Mesenchymal stem cell (in vitro differentiated cells and primary cell): Measurements from ENCODE around the gene DMD.

ENCODE experiments used
- DNase-seq: peaks from one replicate; pipeline ENCODE4 v3.0.0-alpha.2; 2013
- H2AFZ ChIP-seq: one replicate; pipeline ENCODE4 v1.6.1; 2013; ENCODE audit warnings: low read depth, mild to moderate bottlenecking, control low read depth, inconsistent platforms, low read length, moderate library complexity
- H2AK5ac ChIP-seq: 2 replicates; pipeline ENCODE4 v1.6.1; 2013; ENCODE audit warnings: low read length, moderate library complexity, mild to moderate bottlenecking, inconsistent platforms; ENCODE audit not compliant: severe bottlenecking
- H2BK120ac ChIP-seq: one replicate; pipeline ENCODE4 v1.6.1; 2013; ENCODE audit warnings: low read depth, mild to moderate bottlenecking, inconsistent platforms, low read length, moderate library complexity
- H2BK12ac ChIP-seq, 2 experiments: one replicate each; pipeline ENCODE4 v1.6.1; 2013; ENCODE audit warnings: inconsistent platforms in 2 of 2, low read length in 2 of 2, mild to moderate bottlenecking in 2 of 2, moderate library complexity in 2 of 2, control low read depth in 1 of 2
- H2BK15ac ChIP-seq: one replicate; pipeline ENCODE4 v1.6.1; 2013; ENCODE audit warnings: mild to moderate bottlenecking, low read depth, inconsistent platforms; ENCODE audit not compliant: poor library complexity, severe bottlenecking
- H2BK5ac ChIP-seq: 2 replicates; pipeline ENCODE4 v1.6.1; 2013; ENCODE audit warnings: low read depth, mild to moderate bottlenecking, low read length, control low read depth, inconsistent platforms; ENCODE audit not compliant: poor library complexity, severe bottlenecking
- H3K14ac ChIP-seq, 2 experiments: one replicate each; pipeline ENCODE4 v1.6.1; 2013; ENCODE audit warnings: inconsistent platforms in 2 of 2, low read length in 2 of 2, control low read depth in 1 of 2, mild to moderate bottlenecking in 1 of 2, moderate library complexity in 1 of 2
- H3K18ac ChIP-seq, 2 experiments: one replicate each; pipeline ENCODE4 v1.6.1; 2013; ENCODE audit warnings: inconsistent platforms in 2 of 2, low read length in 2 of 2, control low read depth in 1 of 2, low read depth in 1 of 2, mild to moderate bottlenecking in 1 of 2
- H3K23ac ChIP-seq, 2 experiments: one replicate each; pipeline ENCODE4 v1.6.1; 2013; ENCODE audit warnings: inconsistent platforms in 2 of 2, low read length in 2 of 2, mild to moderate bottlenecking in 2 of 2, moderate library complexity in 2 of 2, control low read depth in 1 of 2
- H3K27ac ChIP-seq: 2 replicates; pipeline ENCODE4 v1.5.1; 2013; ENCODE audit warnings: mild to moderate bottlenecking, moderate library complexity, low read length, control low read depth, inconsistent platforms; ENCODE audit not compliant: poor library complexity, severe bottlenecking
- H3K27me3 ChIP-seq, 2 experiments: 2 replicates each; pipeline versions ENCODE4 v1.6.1 to v1.7.0; 2013; ENCODE audit warnings: low read length in 2 of 2, mild to moderate bottlenecking in 2 of 2, moderate library complexity in 2 of 2, control low read depth in 1 of 2, inconsistent platforms in 1 of 2; ENCODE audit not compliant: control insufficient read depth in 1 of 2, insufficient read depth in 1 of 2
- H3K36me3 ChIP-seq, 2 experiments: 2 replicates each; pipeline versions ENCODE4 v1.6.1 to v1.7.0; 2013; ENCODE audit warnings: low read length in 2 of 2, control low read depth in 1 of 2, inconsistent platforms in 1 of 2, low read depth in 1 of 2, mild to moderate bottlenecking in 1 of 2; ENCODE audit not compliant: insufficient read depth in 2 of 2, control insufficient read depth in 1 of 2
- H3K4ac ChIP-seq, 2 experiments: one replicate each; pipeline ENCODE4 v1.6.1; 2013; ENCODE audit warnings: inconsistent platforms in 2 of 2, low read length in 2 of 2, mild to moderate bottlenecking in 2 of 2, moderate library complexity in 2 of 2, control low read depth in 1 of 2, low read depth in 1 of 2
- H3K4me1 ChIP-seq: 2 replicates; pipeline ENCODE4 v1.6.1; 2013; ENCODE audit warnings: low read depth, low read length, control low read depth; ENCODE audit not compliant: control insufficient read depth, insufficient read depth
- H3K4me2 ChIP-seq: 2 replicates; pipeline ENCODE4 v1.6.1; 2013; ENCODE audit warnings: low read length, mild to moderate bottlenecking, inconsistent platforms; ENCODE audit not compliant: poor library complexity, severe bottlenecking
- H3K4me3 ChIP-seq, 2 experiments: 2 replicates each; pipeline versions ENCODE4 v1.5.1 to v1.7.0; 2013; ENCODE audit warnings: low read length in 2 of 2, mild to moderate bottlenecking in 2 of 2, control low read depth in 1 of 2, low read depth in 1 of 2; ENCODE audit not compliant: insufficient read depth in 1 of 2
- H3K79me1 ChIP-seq: replicated peaks from 2 replicates; pipeline ENCODE4 v1.6.1; 2013; ENCODE audit warnings: mild to moderate bottlenecking, control low read depth, low read length, inconsistent platforms; ENCODE audit not compliant: poor library complexity, severe bottlenecking
- H3K9ac ChIP-seq: 2 replicates; pipeline ENCODE4 v1.7.0; 2013; ENCODE audit warnings: mild to moderate bottlenecking, low read length, moderate library complexity
- H3K9me3 ChIP-seq: 2 replicates; pipeline ENCODE4 v1.7.0; 2013; ENCODE audit warnings: mild to moderate bottlenecking, low read length; ENCODE audit not compliant: control insufficient read depth
- H4K8ac ChIP-seq: one replicate; pipeline ENCODE4 v1.6.1; 2013; ENCODE audit warnings: inconsistent platforms, mild to moderate bottlenecking, low read length, moderate library complexity
- H4K91ac ChIP-seq: one replicate; pipeline ENCODE4 v1.6.1; 2013; ENCODE audit warnings: mild to moderate bottlenecking, low read length, inconsistent platforms
- WGBS: methylation state at CpG from one replicate; pipeline ENCODE4 v1.1.7; 2013; ENCODE audit warnings: mixed read lengths; 5-methylcytosine and 5-hydroxymethylcytosine counted together

Gene DMD

GRCh38 chrX:31449081-31449480, 1762.3 kb downstream of the DMD start:
- no peak overlapping the region for H4K91ac ChIP-seq
- no peak overlapping the region for H3K23ac ChIP-seq
- 89% methylated on average over 3 of the region's 3 CpGs for WGBS
- no peak overlapping the region for H3K18ac ChIP-seq
- no peak overlapping the region for H2BK15ac ChIP-seq
- no peaks in the 10 kb centered on the region for H3K4me1 ChIP-seq
- H3K4ac ChIP-seq: no peak overlapping the region
- H3K9me3 ChIP-seq: no peaks in the 10 kb centered on the region
- no peak overlapping the region for H4K8ac ChIP-seq
- no peak overlapping the region for H3K27ac ChIP-seq
- H3K4me2 ChIP-seq: no peak overlapping the region
- H3K36me3 ChIP-seq: no peaks in the 10 kb centered on the region
- H3K9ac ChIP-seq: no peak overlapping the region
- H2AK5ac ChIP-seq: no peak overlapping the region
- H3K14ac ChIP-seq: no peak overlapping the region
- no peak overlapping the region for H2BK12ac ChIP-seq
- H2BK120ac ChIP-seq: no peak overlapping the region
- no peak for DNase-seq
- no peaks in the 10 kb centered on the region for H3K79me1 ChIP-seq
- no peak overlapping the region for H2AFZ ChIP-seq
- no peaks in the 10 kb centered on the region for H3K27me3 ChIP-seq
- no peak overlapping the region for H3K4me3 ChIP-seq
- no peak overlapping the region for H2BK5ac ChIP-seq

GRCh38 chrX:31445542-31445941, 1765.8 kb downstream of the DMD start:
- Histone ChIP-seq H3K4me2 (no peak overlapping the region), H4K8ac (no peak overlapping the region), H3K79me1 (no peaks in the 10 kb centered on the region), H3K4ac (no peak overlapping the region), H2BK15ac (no peak overlapping the region), H2AK5ac (no peak overlapping the region), H2BK5ac (no peak overlapping the region), H3K27me3 (no peaks in the 10 kb centered on the region), H3K27ac (no peak overlapping the region), H3K4me3 (no peak overlapping the region), H3K23ac (no peak overlapping the region), H3K36me3 (no peaks in the 10 kb centered on the region), H3K9me3 (no peaks in the 10 kb centered on the region), H2BK120ac (no peak overlapping the region), H2BK12ac (no peak overlapping the region), H4K91ac (no peak overlapping the region), H2AFZ (no peak overlapping the region), H3K9ac (no peak overlapping the region), H3K4me1 (no peaks in the 10 kb centered on the region), H3K18ac (no peak overlapping the region), H3K14ac (no peak overlapping the region)
- 100% methylated on average over 1 of the region's 4 CpGs for WGBS
- no peak for DNase-seq

- Histone ChIP-seq H2AFZ (no peak overlapping the region), H2AK5ac (no peak overlapping the region), H2BK12ac (no peak overlapping the region), H3K18ac (no peak overlapping the region), H3K14ac (no peak overlapping the region), H3K4me1 (no peaks in the 10 kb centered on the region), H2BK15ac (no peak overlapping the region), H3K9ac (no peak overlapping the region), H3K9me3 (no peaks in the 10 kb centered on the region), H4K91ac (no peak overlapping the region), H2BK5ac (no peak overlapping the region), H3K27me3 (no peaks in the 10 kb centered on the region), H3K4me3 (no peak overlapping the region), H3K27ac (no peak overlapping the region), H3K23ac (no peak overlapping the region), H4K8ac (no peak overlapping the region), H3K36me3 (no peaks in the 10 kb centered on the region), H3K79me1 (no peaks in the 10 kb centered on the region), H3K4me2 (no peak overlapping the region), H2BK120ac (no peak overlapping the region), H3K4ac (no peak overlapping the region)
- DNase-seq: no peak
- 94% methylated on average over 2 of the region's 8 CpGs for WGBS
These were observed 1767.7 kb downstream of the DMD start for GRCh38 chrX:31443654-31444053.

- Histone ChIP-seq H3K23ac (no peak overlapping the region), H3K9ac (no peak overlapping the region)
- WGBS: no CpG with 5 or more reads among the region's 2 CpGs
These were observed 1770.8 kb downstream of the DMD start for GRCh38 chrX:31440546-31440945.

More at GRCh38 chrX:31440546-31440945, 1770.8 kb downstream of the DMD start:
- no peak for DNase-seq
- no peak overlapping the region for H4K91ac ChIP-seq
- H3K4ac ChIP-seq: no peak overlapping the region
- no peak overlapping the region for H3K4me2 ChIP-seq
- no peak overlapping the region for H3K18ac ChIP-seq
- no peaks in the 10 kb centered on the region for H3K36me3 ChIP-seq
- no peak overlapping the region for H4K8ac ChIP-seq
- no peaks in the 10 kb centered on the region for H3K27me3 ChIP-seq
- no peak overlapping the region for H2BK15ac ChIP-seq
- H2AK5ac ChIP-seq: no peak overlapping the region
- no peak overlapping the region for H2BK120ac ChIP-seq
- no peaks in the 10 kb centered on the region for H3K79me1 ChIP-seq
- no peak overlapping the region for H3K4me3 ChIP-seq
- no peaks in the 10 kb centered on the region for H3K4me1 ChIP-seq
- H2BK12ac ChIP-seq: no peak overlapping the region
- no peaks in the 10 kb centered on the region for H3K9me3 ChIP-seq
- no peak overlapping the region for H2BK5ac ChIP-seq
- H3K14ac ChIP-seq: no peak overlapping the region
- no peak overlapping the region for H2AFZ ChIP-seq
- no peak overlapping the region for H3K27ac ChIP-seq
